HG03095 (cell line): ENCODE results near the gene THRA.
A peak's percentile ranks its signal among the peaks of the same experiment; 100 is the strongest.
"Not testable (repeated sequence)": the region's sequence is repeated elsewhere in the genome, so short reads cannot be mapped to it uniquely, and the experiment has no call there.

Experiments used
- ATAC-seq: cut with Tn5 transposase; IDR thresholded peaks from one replicate; pipeline ENCODE4 v1.9.1; 2021; ENCODE audit warnings: moderate library complexity; ENCODE audit not compliant: unreplicated experiment

THRA gene

DNA sequence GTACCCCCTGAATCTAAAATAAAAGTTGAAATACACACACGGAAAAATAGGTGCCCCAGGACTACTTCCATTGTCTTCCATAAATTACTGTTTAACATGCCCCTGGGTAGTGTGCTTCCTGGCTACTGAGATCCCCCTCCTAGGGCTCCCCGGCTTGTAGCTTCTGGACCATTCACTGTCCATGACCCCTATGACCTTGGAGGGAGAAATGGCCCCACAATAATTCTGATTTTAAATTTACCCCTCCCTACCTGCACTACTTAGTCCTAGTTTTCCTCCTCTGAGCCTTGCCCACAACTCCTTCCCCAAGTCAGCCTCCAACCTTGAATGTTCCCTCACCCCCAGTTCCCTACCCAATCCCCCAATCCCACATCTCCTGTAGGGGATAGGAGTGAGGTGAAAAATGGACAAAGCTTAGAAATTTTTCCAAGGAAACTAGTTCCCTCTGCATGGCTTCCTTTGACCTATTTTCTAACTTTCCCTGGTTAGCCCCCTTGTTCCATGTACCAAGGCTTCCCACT is 49.5 kb downstream of the THRA start:
- ATAC-seq, result no peak

GRCh38 chr17:40112718-40113109 is 49.9 kb downstream of the THRA start:
- no peak for ATAC-seq

- peak; percentile 76 for ATAC-seq
Measured at GRCh38 chr17:40113110-40113906, 50.5 kb downstream of the THRA start.

DNA sequence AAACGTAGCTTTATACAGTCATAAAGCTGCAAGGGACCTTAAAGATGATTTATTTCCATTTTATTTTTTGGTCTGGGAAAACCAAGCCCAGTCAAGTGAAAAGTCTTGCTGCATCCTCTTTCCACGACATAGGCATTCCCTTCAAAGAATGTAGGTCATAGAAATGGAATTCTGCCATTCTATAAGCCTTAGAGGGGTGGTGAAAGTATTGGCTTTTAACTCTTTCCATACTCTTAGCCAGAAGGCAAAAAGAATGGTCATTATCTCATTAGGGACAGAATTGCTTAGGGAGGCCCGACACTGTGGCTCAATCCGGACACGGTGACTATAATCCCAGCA is 51.1 kb downstream of the THRA start:
- no peak for ATAC-seq

DNA sequence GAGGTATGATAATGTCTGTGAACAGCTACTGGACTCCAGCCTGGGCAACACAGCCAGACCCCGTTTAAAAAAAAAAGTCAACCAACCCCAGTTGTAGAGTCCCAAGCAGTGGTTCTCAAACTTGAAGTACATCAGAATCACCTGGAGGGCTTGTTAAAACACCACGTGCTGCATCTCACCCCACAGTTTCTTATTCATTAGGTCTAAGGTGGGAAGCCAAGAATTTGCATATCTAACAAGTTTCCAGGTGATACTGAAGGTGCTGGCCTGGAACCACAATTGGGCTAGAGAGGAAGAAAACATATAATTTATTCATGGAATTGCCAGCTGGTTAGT is 52.3 kb downstream of the THRA start:
- ATAC-seq, result no peak

DNA sequence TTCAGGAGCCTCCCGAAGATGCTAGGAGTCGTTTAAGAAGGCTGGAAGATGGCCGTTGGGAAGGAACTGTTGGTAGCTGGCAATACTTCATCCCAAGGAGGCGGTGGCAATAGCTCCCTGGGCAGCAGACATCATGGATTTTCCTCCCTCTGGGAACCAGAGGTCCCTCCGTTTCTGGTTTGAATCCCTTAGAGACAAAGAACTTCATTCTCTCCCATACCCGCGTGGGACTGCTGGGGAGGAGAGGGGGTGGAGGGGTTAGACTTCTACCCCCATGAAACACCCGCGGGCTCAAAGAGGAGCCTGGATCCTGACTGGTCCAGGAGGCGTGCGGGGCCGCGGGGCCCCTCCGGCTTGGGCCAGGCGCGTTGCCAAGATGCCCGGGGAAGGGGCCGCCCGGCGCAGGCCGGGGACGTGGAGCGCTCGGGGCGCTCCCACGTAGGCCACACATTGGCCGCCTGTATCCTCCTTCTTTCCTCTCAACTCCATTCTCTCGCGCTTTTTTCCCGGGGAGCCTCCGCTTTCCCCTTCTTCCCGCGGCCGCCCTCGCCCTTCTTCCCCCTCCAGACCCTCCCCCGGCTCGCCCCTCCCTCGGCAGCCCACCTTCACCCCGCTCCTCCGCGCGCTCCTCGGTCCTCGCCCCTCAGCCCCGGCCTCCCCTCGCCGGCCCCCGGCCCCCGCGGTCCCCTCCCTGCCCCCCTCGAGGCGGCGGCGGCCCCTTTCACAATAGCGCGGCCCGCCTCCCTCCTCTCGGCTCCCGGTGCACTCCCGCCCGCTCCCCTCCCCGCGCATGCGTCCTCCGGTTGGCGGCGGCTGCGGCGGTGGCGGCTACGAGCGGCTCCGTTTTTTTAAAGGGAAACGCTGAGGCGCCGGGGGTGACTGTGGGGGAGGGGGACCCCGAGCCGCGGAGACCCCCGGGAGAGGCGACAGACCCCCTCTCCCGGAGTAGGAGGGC is 58.7 kb downstream of the THRA start, which contains the start of gene MSL1:
TSS of gene MSL1 (plus strand) at position 791 of the 955 bp plus-strand sequence. CDS start 642 bp downstream, outside the sequence.
- peak; percentile 58 for ATAC-seq

GRCh38 chr17:40122136-40122998 is 59.6 kb downstream of the THRA start:
- ATAC-seq, result peak; percentile 24

DNA sequence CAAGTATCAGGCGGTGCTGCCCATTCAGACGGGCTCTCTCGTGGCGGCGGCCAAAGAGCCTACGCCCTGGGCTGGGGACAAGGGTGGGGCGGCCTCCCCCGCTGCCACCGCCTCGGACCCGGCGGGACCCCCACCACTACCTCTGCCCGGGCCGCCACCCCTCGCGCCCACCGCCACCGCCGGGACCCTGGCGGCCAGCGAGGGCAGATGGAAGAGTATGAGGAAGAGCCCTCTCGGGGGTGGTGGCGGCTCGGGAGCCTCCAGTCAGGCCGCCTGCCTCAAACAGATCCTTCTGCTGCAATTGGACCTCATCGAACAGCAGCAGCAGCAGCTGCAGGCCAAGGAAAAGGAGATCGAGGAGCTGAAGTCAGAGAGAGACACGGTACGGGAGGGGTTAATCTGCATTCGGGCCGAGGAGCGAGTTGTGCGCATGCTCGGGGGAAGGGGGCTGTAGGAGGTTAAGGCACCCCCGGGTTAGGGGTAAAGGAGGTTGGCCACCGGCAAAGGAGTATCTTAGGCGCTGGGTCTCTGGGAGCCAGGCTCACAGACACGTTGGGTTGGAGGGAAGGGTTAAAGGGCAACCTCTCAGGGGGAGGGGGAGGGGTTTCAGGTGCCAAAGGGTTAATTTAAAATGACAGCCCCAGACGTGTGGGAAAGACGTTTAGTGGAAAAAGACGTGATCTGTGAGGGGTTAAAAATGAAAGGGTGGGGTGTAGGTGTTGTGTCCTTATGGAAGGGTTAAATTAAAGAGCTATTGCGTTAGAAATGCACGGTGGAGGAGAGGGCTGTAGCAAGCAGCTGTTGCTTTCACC is 60.4 kb downstream of the THRA start:
- no peak for ATAC-seq

DNA sequence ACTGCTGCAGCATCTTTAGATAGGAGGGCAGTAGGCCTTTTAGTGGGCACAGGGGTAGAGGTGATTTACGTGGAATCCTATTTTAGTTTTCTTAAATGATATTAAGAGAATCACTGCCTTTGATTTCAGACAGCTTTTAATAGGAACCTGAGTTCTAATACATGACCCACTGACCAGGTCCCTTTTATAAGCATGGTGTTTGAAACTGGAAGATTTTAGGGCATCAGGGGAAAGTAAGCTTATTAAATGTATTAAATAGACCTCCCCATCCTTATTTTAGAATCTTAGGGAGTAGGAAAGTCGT is 61.0 kb downstream of the THRA start:
- no peak for ATAC-seq

DNA sequence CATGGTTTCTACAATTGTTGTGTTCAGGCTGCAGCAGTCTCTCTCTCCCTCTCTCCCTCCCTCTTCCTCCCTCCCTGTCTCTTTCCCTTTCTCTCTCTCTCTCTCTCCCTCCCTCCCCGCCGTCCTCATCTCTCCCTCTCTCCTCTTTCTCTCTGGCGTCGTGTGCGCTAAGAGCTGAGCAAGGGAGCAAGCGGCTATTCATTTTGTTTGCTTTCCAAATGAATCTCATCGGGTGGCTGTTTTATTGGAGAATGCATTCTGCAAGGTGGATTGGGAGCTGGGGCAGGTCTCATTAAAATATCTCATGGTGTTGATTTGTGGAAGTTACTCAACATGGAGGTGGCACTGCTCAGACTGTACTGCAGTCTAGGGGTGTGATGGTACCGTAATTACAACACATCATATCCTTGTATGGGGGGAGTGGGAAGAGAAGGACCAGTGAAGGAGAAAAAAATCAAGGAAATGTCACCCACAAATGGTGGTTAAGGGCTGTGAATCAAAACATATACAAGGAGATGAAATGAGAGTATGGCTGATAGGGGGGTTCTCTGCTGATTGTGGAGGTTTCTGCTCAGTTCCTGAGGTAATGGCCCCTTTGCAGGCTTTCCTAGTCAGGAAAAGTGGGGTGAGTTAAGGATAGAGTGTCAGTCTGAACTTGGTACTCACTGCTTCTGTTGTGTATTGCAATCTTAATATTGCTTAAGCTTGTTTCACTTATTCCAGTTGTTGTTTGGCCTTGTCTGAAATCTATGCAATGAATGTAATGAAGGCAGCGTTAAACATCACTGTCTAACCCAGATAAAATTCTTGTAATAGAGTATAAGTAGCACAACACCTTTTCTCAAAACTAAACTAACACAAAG is 61.7 kb downstream of the THRA start:
- no peak for ATAC-seq

GRCh38 chr17:40129498-40129897 is 66.7 kb downstream of the THRA start:
- ATAC-seq, result no peak

GRCh38 chr17:40130352-40131042 is 67.7 kb downstream of the THRA start:
- no peak for ATAC-seq

- no peak for ATAC-seq
Measured at GRCh38 chr17:40134184-40134583, 71.4 kb downstream of the THRA start.

DNA sequence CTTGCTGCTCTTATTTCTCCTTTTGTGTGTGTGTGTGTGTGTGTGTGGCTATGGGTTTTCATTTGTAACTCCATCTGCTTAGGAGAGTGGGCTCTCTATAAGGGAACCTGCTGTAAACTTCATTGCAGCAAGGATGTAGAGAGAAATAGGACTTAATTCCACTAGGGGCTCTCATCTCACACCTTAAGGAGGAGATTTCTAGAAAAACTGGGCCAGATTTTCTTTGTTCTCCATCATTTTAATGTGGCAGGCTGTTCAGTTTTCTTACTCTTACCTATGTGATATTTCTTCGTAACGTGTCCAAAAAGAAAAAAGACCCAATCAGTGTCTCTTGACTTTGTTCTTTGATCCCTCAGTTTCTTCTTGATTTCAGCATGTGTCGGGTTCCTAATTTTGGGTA is 73.1 kb downstream of the THRA start:
- ATAC-seq, result no peak

- peak; percentile 22 for ATAC-seq
Measured at GRCh38 chr17:40139566-40140058, 76.8 kb downstream of the THRA start.

DNA sequence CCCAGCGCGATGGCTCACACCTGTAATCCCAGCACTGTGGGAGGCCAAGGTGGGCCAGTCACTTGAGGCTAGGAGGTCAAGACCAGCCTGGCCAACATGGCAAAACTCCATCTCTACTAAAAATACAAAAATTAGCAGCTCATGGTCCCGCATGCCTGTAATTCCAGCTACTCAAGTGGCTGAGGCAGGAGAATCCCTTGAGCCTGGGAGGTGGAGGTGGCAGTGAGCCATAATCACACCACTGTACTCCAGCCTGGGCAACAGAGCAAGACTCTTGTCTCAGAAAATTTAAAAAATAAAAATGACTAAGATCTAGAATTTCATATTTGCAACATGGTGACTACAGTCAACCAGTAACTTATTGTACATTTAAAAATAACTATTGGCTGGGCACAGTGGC is 80.4 kb downstream of the THRA start:
- ATAC-seq, result not testable (repeated sequence)
